ENCODE data around the gene CYP4B1. TPM values are rescaled to one million over a fixed set of nuclear protein-coding genes. Genes with fewer than 3 reads are reported as not detected.
"Not testable (repeated sequence)": the region's sequence is repeated elsewhere in the genome, so short reads cannot be mapped to it uniquely, and the experiment has no call there.

CYP4B1 gene
- total RNA-seq, 4 donors from 2014 or later, result 7.4 to 48.0 (median 42.4) TPM

GRCh38 chr1:46820560-46821060, 21.8 kb downstream of the CYP4B1 start:
- Histone ChIP-seq H3K27ac (no peak overlapping the region), H3K4me1 (no peaks in the 10 kb centered on the region), H3K27me3 (no peaks in the 10 kb centered on the region), H3K4me3 (no peak overlapping the region), H3K9me3 (no peaks in the 10 kb centered on the region), H3K36me3 (no peaks in the 10 kb centered on the region)
- DNase-seq, result no peak
- TF ChIP-seq POLR2A (IDR thresholded peaks at IDR 0.05) (no peak), CTCF (IDR thresholded peaks at IDR 0.05) (no peak)

GRCh38 chr1:46822248-46822826, 23.5 kb downstream of the CYP4B1 start:
- no peak for DNase-seq
- Histone ChIP-seq H3K4me3 (no peak overlapping the region), H3K27me3 (no peaks in the 10 kb centered on the region), H3K36me3 (no peaks in the 10 kb centered on the region), H3K9me3 (no peaks in the 10 kb centered on the region), H3K4me1 (no peaks in the 10 kb centered on the region), H3K27ac (no peak overlapping the region)
- TF ChIP-seq POLR2A (IDR thresholded peaks at IDR 0.05) (no peak), CTCF (IDR thresholded peaks at IDR 0.05) (no peak)

- H3K4me3 ChIP-seq, result no peak overlapping the region
- no peaks in the 10 kb centered on the region for H3K9me3 ChIP-seq
- no peak for DNase-seq
- H3K27me3 ChIP-seq, result no peaks in the 10 kb centered on the region
- TF ChIP-seq POLR2A (IDR thresholded peaks at IDR 0.05), result no peak
- TF ChIP-seq CTCF (IDR thresholded peaks at IDR 0.05), result no peak
- no peak overlapping the region for H3K27ac ChIP-seq
- no peaks in the 10 kb centered on the region for H3K36me3 ChIP-seq
- no peaks in the 10 kb centered on the region for H3K4me1 ChIP-seq
Measured at GRCh38 chr1:46823151-46823550, 24.3 kb downstream of the CYP4B1 start.

GRCh38 chr1:46826892-46827291, 28.0 kb downstream of the CYP4B1 start:
- not testable (repeated sequence) for H3K27me3 ChIP-seq, DNase-seq, H3K27ac ChIP-seq, H3K4me3 ChIP-seq, H3K36me3 ChIP-seq, H3K4me1 ChIP-seq, H3K9me3 ChIP-seq

- Histone ChIP-seq H3K9me3 (no peaks in the 10 kb centered on the region), H3K27me3 (no peaks in the 10 kb centered on the region), H3K36me3 (no peaks in the 10 kb centered on the region), H3K4me1 (no peaks in the 10 kb centered on the region), H3K4me3 (no peak overlapping the region), H3K27ac (no peak overlapping the region)
- DNase-seq, result no peak
- TF ChIP-seq CTCF (IDR thresholded peaks at IDR 0.05), result no peak
- TF ChIP-seq POLR2A (IDR thresholded peaks at IDR 0.05), result no peak
Measured at GRCh38 chr1:46830665-46831322, 31.9 kb downstream of the CYP4B1 start.

GRCh38 chr1:46835469-46835868, 36.6 kb downstream of the CYP4B1 start:
- not testable (repeated sequence) for H3K27ac ChIP-seq, H3K36me3 ChIP-seq, DNase-seq, H3K4me3 ChIP-seq, H3K27me3 ChIP-seq, H3K9me3 ChIP-seq, H3K4me1 ChIP-seq

- H3K9me3 ChIP-seq, H3K36me3 ChIP-seq, H3K4me1 ChIP-seq: not testable (repeated sequence)
Measured at GRCh38 chr1:46846386-46846785, 47.5 kb downstream of the CYP4B1 start.

GRCh38 chr1:46857660-46858065, 58.8 kb downstream of the CYP4B1 start:
- H3K27me3 ChIP-seq, H3K4me3 ChIP-seq, H3K36me3 ChIP-seq, H3K9me3 ChIP-seq, H3K27ac ChIP-seq, H3K4me1 ChIP-seq, DNase-seq: not testable (repeated sequence)

More at GRCh38 chr1:46846386-46846785, 47.5 kb downstream of the CYP4B1 start:
- H3K4me3 ChIP-seq, H3K27me3 ChIP-seq, H3K27ac ChIP-seq, DNase-seq: not testable (repeated sequence)

Measured in Peyer's patch (tissue), 4 donors.